ENCODE results near the gene IP6K1.
"Not testable (repeated sequence)": the region's sequence is repeated elsewhere in the genome, so short reads cannot be mapped to it uniquely, and the experiment has no call there.

The IP6K1 gene

DNA sequence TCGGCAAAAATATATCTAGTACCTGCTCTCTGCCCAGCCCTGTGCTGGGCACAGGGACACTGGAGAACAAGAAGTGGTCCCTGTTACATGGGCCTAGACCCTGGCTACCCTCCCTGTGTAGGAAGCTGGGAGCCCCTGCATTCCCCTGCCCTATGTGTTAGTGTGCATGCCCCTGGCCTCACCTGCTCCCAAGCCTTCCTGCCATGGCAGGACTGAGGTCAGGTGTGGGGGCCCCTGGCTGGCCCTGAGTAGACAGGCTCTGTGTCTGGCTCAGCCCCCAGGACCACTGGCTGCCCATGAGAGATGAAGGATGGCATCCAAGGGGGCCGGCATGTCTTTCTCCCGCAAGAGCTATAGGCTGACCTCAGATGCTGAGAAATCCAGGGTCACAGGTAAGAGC lies 95.5 kb downstream of the IP6K1 start:
- in situ Hi-C loops (cut with HindIII; ENCODE audit: low sequenced_read_pairs): not testable (repeated sequence)

- in situ Hi-C loops (cut with HindIII; ENCODE audit: low sequenced_read_pairs): not testable (repeated sequence)
These were observed 96.3 kb downstream of the IP6K1 start for GRCh38 chr3:49689908-49690624.

DNA sequence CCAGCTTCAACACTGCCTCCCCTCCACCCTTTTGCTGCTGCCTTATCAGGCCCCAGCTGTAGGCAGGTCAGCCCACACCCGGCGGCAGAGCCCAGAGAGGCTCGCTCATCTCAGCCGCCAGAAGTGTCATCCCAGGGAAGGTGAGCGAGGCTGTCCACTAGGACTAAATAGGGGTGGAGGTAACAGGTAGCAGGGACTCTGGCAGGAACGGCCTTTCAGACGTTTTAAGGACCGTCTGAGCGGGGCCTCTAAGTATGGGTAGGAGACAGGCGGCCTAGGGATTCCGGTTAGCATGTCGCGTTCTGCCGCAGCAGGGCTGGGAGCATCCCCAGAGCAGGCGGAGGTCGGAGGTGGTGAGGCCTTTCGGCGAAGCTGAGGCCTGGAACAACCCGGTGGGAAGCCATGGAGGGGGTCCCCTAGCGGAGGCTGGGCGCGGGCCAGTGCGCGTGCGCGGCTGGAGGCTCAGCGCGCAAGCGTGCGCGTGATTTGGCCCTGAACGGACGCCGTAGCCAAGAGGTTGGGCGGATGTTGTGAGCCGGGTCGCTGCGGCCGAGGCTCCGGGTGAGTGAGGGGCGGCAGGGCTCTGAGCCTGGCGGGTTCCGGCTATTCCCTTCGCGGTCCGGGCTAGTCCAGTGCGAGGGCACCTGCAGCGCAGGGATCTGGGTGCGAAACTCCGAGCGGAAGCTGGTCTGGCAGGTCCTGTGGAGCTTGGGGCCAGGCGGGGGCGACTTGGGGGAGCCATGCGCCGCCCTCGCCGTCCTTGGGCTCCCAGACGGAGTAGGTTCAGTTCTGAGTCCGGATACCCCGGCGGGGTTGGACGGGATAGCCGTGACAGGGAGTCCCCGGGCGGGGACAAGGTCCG lies 97.1 kb downstream of the IP6K1 start, which contains the start of the genes MST1 and RNF123:
Gene MST1 (minus strand): TSS at position 429 of the 862 bp plus-strand sequence. CDS start 783 bp downstream, outside the sequence.
Gene RNF123 (plus strand): TSS at position 512 of the 862 bp plus-strand sequence. CDS start 1,609 bp downstream, outside the sequence.
- in situ Hi-C loops (cut with HindIII; ENCODE audit: low sequenced_read_pairs): no loop called here

DNA sequence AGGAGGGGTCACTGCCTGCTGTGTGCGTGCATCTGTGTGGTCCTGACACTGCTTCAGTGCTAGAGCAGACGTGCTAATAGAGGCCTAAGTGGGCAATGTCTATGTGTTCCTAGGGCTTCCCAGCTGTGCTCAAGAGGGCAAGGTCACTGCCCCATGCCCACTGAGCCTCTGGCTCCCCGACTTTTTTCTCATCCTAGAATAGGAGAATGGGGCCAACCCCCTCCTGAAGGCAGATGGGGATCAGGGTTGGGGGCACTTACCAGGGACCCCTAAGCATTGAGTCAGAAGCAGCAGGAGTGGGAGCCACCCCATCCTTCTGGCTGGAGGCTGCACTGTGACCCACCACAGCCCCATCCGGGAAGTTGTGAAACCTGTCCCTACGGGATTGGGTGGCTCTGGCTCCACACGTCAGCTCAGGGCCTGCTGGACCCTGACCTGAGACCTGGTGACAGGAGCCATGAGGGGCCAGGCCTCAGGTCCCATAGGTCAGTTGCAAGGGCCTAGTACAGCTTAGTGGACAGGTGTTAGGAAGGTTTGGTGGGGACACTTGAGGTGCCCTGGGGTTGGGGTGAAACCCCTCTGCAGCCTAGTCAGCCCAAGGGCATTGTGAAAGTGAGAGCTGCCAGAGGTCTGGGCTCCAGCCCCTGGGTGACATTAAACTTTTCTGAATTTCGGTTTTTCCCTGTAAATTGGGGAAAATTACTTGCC lies 97.8 kb downstream of the IP6K1 start:
- in situ Hi-C loops (cut with HindIII; ENCODE audit: low sequenced_read_pairs): not testable (repeated sequence)

GRCh38 chr3:49687424-49687795 lies 98.9 kb downstream of the IP6K1 start:
- in situ Hi-C loops (cut with HindIII; ENCODE audit: low sequenced_read_pairs): not testable (repeated sequence)

- in situ Hi-C loops (cut with HindIII; ENCODE audit: low sequenced_read_pairs): not testable (repeated sequence)
These were observed 99.4 kb downstream of the IP6K1 start for GRCh38 chr3:49686769-49687423.

DNA sequence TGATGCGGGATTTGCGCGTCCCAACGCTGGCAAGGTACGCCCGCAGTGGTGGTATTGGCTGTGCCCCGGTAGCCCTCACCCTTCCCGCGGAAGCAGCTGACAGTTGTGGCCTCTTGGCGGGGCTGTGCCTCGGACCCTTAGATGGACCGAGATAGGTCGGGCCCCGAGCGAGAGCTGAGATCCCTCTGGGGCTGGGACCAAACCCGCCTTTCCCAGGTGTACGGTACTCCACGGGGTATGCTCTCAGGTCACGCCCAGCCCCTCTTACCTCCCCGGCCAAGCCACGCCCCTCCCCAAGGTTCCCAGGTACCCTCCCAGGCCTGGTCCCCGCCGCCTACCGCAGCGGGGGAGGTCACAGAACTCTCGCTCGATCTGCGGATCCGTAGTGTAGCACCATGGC lies 100.0 kb downstream of the IP6K1 start:
- in situ Hi-C loops (cut with HindIII; ENCODE audit: low sequenced_read_pairs): not testable (repeated sequence)

GRCh38 chr3:49685846-49686245 lies 100.5 kb downstream of the IP6K1 start:
- in situ Hi-C loops (cut with HindIII; ENCODE audit: low sequenced_read_pairs): not testable (repeated sequence)

DNA sequence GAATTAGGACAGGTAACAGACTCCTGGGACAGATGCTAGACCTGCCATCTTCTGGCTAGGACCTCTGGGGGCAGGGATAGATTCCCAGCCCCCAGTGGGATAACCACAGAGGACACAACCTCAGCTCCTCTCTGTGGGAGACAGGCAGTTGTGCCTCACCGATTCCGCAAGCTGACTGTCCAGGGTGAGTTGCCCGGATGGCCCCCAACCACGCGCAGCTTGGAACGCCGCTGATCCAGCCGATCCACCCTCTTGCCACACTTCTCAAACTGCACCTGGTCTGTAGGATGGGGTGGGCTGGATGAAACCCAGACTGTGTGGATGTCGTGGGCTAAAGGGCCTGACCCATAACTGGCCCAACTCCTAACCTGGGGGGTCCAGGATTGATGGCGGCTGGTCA lies 101.2 kb downstream of the IP6K1 start:
- in situ Hi-C loops (cut with HindIII; ENCODE audit: low sequenced_read_pairs): not testable (repeated sequence)

DNA sequence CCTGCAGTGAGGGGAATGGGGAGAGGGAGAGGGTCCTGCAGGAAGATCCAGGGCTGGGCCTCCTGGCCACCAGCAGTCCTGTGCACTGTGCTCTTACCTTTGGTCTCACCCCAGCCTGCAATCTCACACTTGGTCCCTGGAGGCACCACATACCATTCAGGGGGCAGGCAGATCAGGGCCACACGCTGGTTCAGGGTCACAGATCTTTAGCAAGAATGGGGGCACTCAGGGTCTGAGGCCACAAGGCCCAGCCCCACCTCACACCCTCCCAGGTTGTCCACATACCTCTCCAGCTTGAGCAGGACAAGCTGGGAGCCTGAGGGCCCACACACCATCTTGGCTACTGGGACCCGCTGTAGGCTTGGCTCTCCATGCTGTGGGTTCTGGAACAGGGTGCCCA lies 101.9 kb downstream of the IP6K1 start:
- in situ Hi-C loops (cut with HindIII; ENCODE audit: low sequenced_read_pairs): not testable (repeated sequence)

DNA sequence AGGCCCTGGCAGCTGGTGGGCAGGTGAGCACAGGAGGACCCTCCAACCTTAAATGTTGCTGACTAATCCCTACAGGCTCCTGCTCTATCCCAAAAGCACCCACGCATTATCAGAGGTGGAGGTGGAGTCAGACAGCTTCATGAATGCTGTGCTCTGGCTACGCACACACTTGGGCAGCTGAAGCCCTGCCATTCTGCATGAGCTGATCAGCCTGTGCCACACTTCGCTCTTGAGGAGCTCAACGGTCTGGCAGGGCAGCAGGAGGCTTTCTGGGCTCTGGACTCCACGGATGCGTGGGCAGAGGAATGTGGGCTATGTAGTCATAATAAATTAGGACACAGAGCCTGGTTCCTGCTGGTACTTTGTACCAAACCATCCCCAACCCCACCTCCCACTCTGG lies 103.2 kb downstream of the IP6K1 start:
- in situ Hi-C loops (cut with HindIII; ENCODE audit: low sequenced_read_pairs): no loop called here

DNA sequence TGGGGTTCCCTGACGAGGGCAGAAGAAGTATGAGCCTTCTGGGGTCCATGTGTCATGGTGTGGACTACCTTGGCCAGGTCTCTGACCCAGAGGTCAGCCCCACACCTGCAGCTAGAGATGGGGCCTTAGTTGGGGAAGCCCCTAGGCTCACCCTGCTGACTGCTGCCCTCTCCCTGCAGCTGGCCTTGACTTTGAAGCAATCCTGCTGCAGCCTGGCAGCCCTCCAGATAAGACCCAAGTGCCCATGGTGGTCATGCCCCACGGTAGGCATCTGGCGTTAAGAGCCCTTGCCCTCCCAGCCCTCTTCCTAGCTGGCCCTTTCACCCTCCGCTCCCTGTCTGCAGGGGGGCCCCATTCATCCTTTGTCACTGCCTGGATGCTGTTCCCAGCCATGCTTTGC lies 104.8 kb downstream of the IP6K1 start:
- in situ Hi-C loops (cut with HindIII; ENCODE audit: low sequenced_read_pairs): no loop called here

DNA sequence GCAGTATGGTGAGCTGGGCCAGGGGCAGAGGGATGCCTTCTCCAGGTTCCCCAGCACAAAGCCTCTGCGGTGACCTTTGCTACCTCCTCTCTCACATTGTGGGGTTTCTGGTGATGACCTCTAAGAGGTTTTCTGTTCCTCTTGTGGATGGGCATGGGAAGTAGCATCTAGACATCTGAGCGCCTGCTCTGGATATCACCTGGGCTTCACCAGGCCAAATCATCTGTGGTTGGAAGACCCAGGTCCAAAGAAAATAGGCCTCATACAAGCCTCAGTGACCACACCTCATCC lies 105.2 kb downstream of the IP6K1 start:
- in situ Hi-C loops (cut with HindIII; ENCODE audit: low sequenced_read_pairs): no loop called here

GRCh38 chr3:49680493-49681231 lies 105.7 kb downstream of the IP6K1 start:
- in situ Hi-C loops (cut with HindIII; ENCODE audit: low sequenced_read_pairs): no loop called here

DNA sequence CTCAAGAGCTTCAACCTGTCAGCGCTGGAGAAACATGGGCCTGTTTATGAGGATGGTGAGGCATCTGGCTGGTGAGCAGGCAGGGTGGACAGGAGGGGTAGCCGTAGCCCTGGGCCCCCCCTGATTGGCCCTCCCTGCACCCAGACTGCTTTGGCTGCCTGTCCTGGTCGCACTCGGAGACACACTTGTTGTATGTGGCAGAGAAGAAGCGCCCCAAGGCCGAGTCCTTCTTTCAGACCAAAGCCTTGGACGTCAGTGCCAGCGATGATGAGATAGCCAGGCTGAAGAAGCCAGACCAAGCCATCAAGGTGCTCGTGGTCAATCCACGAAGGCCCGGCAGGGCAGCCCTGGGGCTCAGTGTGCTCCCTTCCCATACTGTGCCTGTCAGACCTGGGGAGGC lies 110.4 kb downstream of the IP6K1 start:
- in situ Hi-C loops (cut with HindIII; ENCODE audit: low sequenced_read_pairs): no loop called here

GRCh38 chr3:49674497-49674983 lies 111.8 kb downstream of the IP6K1 start:
- in situ Hi-C loops (cut with HindIII; ENCODE audit: low sequenced_read_pairs): no loop called here
